B cell (primary cell): ENCODE results near the gene TRMT10B. TPM values are rescaled to one million over a fixed set of nuclear protein-coding genes. Genes with fewer than 3 reads are reported as not detected.
A peak's percentile ranks its signal among the peaks of the same experiment; 100 is the strongest.
"Not testable (repeated sequence)": the region's sequence is repeated elsewhere in the genome, so short reads cannot be mapped to it uniquely, and the experiment has no call there.

ENCODE experiments used
- ATAC-seq: fragments of 200-7000 bp; cut with Tn5 transposase; one replicate; pipeline ENCODE4 v1.10.0; 2021; ENCODE audit warnings: low read depth, mild to moderate bottlenecking, moderate number of reproducible peaks, moderate library complexity
- CTCF ChIA-PET: fragments of 350-600 bp; sonication (Branson Sonifier 250); formaldehyde crosslinking; loops from one replicate; lab custom pipeline; 2021; ENCODE audit warnings: antibody characterized with exemption, inconsistent platforms; lab: Charles Lee
- POLR2A ChIA-PET: fragments of 350-600 bp; sonication (Branson Sonifier 250); formaldehyde crosslinking; loops from one replicate; lab custom pipeline; 2021; ENCODE audit warnings: antibody characterized with exemption; lab: Charles Lee
- DNase-seq: peaks from one replicate; pipeline ENCODE4 v3.0.0; 2013
- H2AFZ ChIP-seq: 2 replicates; pipeline ENCODE4 v1.6.1; 2012; ENCODE audit warnings: mild to moderate bottlenecking, low read depth, low read length; ENCODE audit not compliant: insufficient read depth, poor library complexity, severe bottlenecking
- H3K27ac ChIP-seq, 2 donors: 1 replicate in 1 of 2; 2 replicates in 1 of 2; pipeline ENCODE4 v1.5.1; 2012 to 2013; ENCODE audit warnings: low read length in 2 of 2, mild to moderate bottlenecking in 2 of 2, moderate library complexity in 1 of 2
- H3K27me3 ChIP-seq, 4 experiments: fragments of 200-600 bp in 1 of 4; sonication (generic) in 1 of 4; replicated peaks in 1 of 4; 1 replicate in 2 of 4; 2 replicates in 2 of 4; pipeline versions ENCODE4 v1.6.1 to v1.7.0; 2013 to 2016; ENCODE audit warnings: low read length in 3 of 4, mild to moderate bottlenecking in 2 of 4, mixed read lengths in 1 of 4, moderate library complexity in 1 of 4; ENCODE audit not compliant: insufficient read depth in 4 of 4, control insufficient read depth in 3 of 4; ENCODE audit errors: control extremely low read depth in 1 of 4
- H3K36me3 ChIP-seq, 2 experiments: replicated peaks in 1 of 2; 1 replicate in 1 of 2; 2 replicates in 1 of 2; pipeline versions ENCODE4 v1.6.1 to v1.7.1; 2013; ENCODE audit warnings: low read length in 1 of 2; ENCODE audit not compliant: insufficient read depth in 2 of 2, control insufficient read depth in 1 of 2; ENCODE audit errors: control extremely low read depth in 1 of 2, extremely low read depth in 1 of 2
- H3K4me1 ChIP-seq, 2 donors: fragments of 200-600 bp in 1 of 2; sonication (generic) in 1 of 2; 1 replicate in 1 of 2; 2 replicates in 1 of 2; pipeline versions ENCODE4 v1.5.1 to v1.6.1; 2013 to 2017; ENCODE audit warnings: low read length in 2 of 2; ENCODE audit not compliant: control insufficient read depth in 2 of 2, insufficient read depth in 2 of 2
- H3K4me2 ChIP-seq: replicated peaks from 2 replicates; pipeline ENCODE3; 2012; ENCODE audit warnings: mild to moderate bottlenecking, low read depth, low read length; ENCODE audit not compliant: poor library complexity, severe bottlenecking
- H3K4me3 ChIP-seq, 5 experiments: fragments of 200-600 bp in 1 of 5; sonication (generic) in 1 of 5; 1 replicate in 3 of 5; 2 replicates in 2 of 5; pipeline versions ENCODE4 v1.5.1 to v1.7.0; 2011 to 2016; ENCODE audit warnings: low read length in 4 of 5, mild to moderate bottlenecking in 4 of 5, low read depth in 2 of 5, control low read depth in 1 of 5, moderate library complexity in 1 of 5; ENCODE audit not compliant: insufficient read depth in 1 of 5; ENCODE audit errors: control extremely low read depth in 1 of 5, extremely low read depth in 1 of 5
- H3K79me2 ChIP-seq: fragments of 200-600 bp; sonication (generic); one replicate; pipeline ENCODE4 v1.6.0; 2016; ENCODE audit warnings: low read length; ENCODE audit not compliant: control insufficient read depth, insufficient read depth
- H3K9ac ChIP-seq: fragments of 200-600 bp; sonication (generic); 2 replicates; pipeline ENCODE4 v1.6.1; 2017; ENCODE audit warnings: mild to moderate bottlenecking, low read length, moderate library complexity
- H3K9me3 ChIP-seq, 3 donors: one replicate each; pipeline versions ENCODE4 v1.6.1 to v1.7.1; 2013; ENCODE audit warnings: low read length in 2 of 3; ENCODE audit not compliant: control insufficient read depth in 2 of 3, insufficient read depth in 1 of 3; ENCODE audit errors: control extremely low read depth in 1 of 3
- H4K20me1 ChIP-seq: 2 replicates; pipeline ENCODE4 v1.6.0; 2012; ENCODE audit warnings: mild to moderate bottlenecking, low read length; ENCODE audit not compliant: insufficient read depth, control insufficient read depth, poor library complexity, severe bottlenecking
- H3K27ac Mint-ChIP-seq: one replicate; pipeline ENCODE4 v1.8.0; 2021; ENCODE audit warnings: mixed read lengths
- H3K27me3 Mint-ChIP-seq: one replicate; pipeline ENCODE4 v1.8.0; 2021; ENCODE audit warnings: mixed read lengths
- H3K4me1 Mint-ChIP-seq: one replicate; pipeline ENCODE4 v1.8.0; 2021; ENCODE audit warnings: mixed read lengths
- H3K4me3 Mint-ChIP-seq: one replicate; pipeline ENCODE4 v1.8.0; 2021; ENCODE audit warnings: mixed read lengths
- H3K9me3 Mint-ChIP-seq: one replicate; pipeline ENCODE4 v1.8.0; 2022; ENCODE audit warnings: mixed read lengths; ENCODE audit not compliant: insufficient read depth
- CTCF ChIP-seq: fragments of 200-600 bp; IDR thresholded peaks from one replicate; pipeline ENCODE4 v1.8.0; 2022; ENCODE audit warnings: antibody characterized with exemption, mild to moderate bottlenecking
- EZH2 ChIP-seq: IDR thresholded peaks from 2 replicates; pipeline ENCODE4 v1.6.1; 2012; ENCODE audit warnings: borderline replicate concordance, low read depth, mild to moderate bottlenecking, moderate library complexity, low read length; ENCODE audit not compliant: insufficient read depth, poor library complexity, severe bottlenecking
- WGBS: methylation state at CpG from one replicate; pipeline ENCODE4 v1.1.5; 2013; ENCODE audit warnings: missing lambda C conversion rate; ENCODE audit not compliant: insufficient coverage; 5-methylcytosine and 5-hydroxymethylcytosine counted together
- intact Hi-C: fragments of 100-400 bp; cut with micrococcal nuclease; formaldehyde crosslinking; loops from one replicate; pipeline ENCODE4 v1.10.0; 2022
- polyA plus RNA-seq: library from polyadenylated mRNA; depleted of rRNA; stranded (reverse); fragments of >200 nt; gene quantifications from 2 replicates; pipeline ENCODE4 v1.2.3, GENCODE V29; 2012
- total RNA-seq, 2 donors: library from RNA; stranded (reverse); fragments of 120-200 nt in 1 of 2; gene quantifications; 1 replicate in 1 of 2; 2 replicates in 1 of 2; pipeline versions ENCODE4 v1.2.3 to v1.2.4, GENCODE V29; 2013 to 2022

TRMT10B gene
- total and polyA plus RNA-seq, 2 donors (not counting 1 experiment from before 2014, with no cell fraction given): 18.1 to 27.8 TPM

GRCh38 chr9:37751186-37751585, 2.4 kb upstream of the TRMT10B start:
- Histone ChIP-seq H3K36me3 (no peaks in the 10 kb centered on the region), H3K4me1 (peaks cover 14 to 16% of the 10 kb centered on the region in 2 donors), H3K4me2 (no peak overlapping the region), H2AFZ (no peak overlapping the region), H3K4me3 (no peak overlapping the region), H3K9ac (no peak overlapping the region), H3K9me3 (peaks cover 0 to 4% (median 0%) of the 10 kb centered on the region in 3 donors), H3K79me2 (peaks cover 19% of the 10 kb centered on the region), H3K27me3 (no peaks in the 10 kb centered on the region), H3K27ac (no peak overlapping the region), H4K20me1 (no peaks in the 10 kb centered on the region)
- peak overlapping the region; percentile 29 for H3K4me3 Mint-ChIP-seq
- H3K9me3 Mint-ChIP-seq: no peaks in the 10 kb centered on the region
- H3K27ac Mint-ChIP-seq: peak overlapping the region; percentile 20
- ATAC-seq (no peak), DNase-seq (no peak)
- ChIA-PET CTCF (no interaction called here), POLR2A (no interaction called here)
- intact Hi-C loops: loop anchor here (5.0 kb wide), 2 partner anchors 151 to 174 kb away; partner anchors contain the start of genes FBXO10 and SLC25A51
- no peaks in the 10 kb centered on the region for H3K27me3 Mint-ChIP-seq
- WGBS: 97% methylated on average over 6 of the region's 6 CpGs
- no peak for TF ChIP-seq CTCF
- no peak for TF ChIP-seq EZH2
- H3K4me1 Mint-ChIP-seq: peaks cover 23% of the 10 kb centered on the region

- not testable (repeated sequence) for H2AFZ ChIP-seq
Observed at GRCh38 chr9:37751704-37752103, 1.9 kb upstream of the TRMT10B start.

GRCh38 chr9:37752112-37752511, 1.5 kb upstream of the TRMT10B start:
- H3K9me3 ChIP-seq, POLR2A ChIA-PET, DNase-seq, H2AFZ ChIP-seq, H3K9me3 Mint-ChIP-seq, H3K27ac Mint-ChIP-seq, H3K27ac ChIP-seq, H4K20me1 ChIP-seq, H3K27me3 Mint-ChIP-seq, CTCF ChIA-PET, H3K27me3 ChIP-seq, H3K4me2 ChIP-seq, H3K4me3 ChIP-seq, ATAC-seq, H3K9ac ChIP-seq, H3K36me3 ChIP-seq: not testable (repeated sequence)
- 100% methylated on average over 8 of the region's 13 CpGs for WGBS
- H3K4me3 Mint-ChIP-seq: peak overlapping the region; percentile 98
- peaks cover 23% of the 10 kb centered on the region for H3K4me1 Mint-ChIP-seq
- intact Hi-C loops: loop anchor here (2.0 to 5.0 kb wide), 3 partner anchors 33 to 175 kb away; partner anchors contain the start of genes EXOSC3, FBXO10 and SLC25A51
- Histone ChIP-seq H3K4me1 (peaks cover 14 to 16% of the 10 kb centered on the region in 2 donors), H3K79me2 (peaks cover 19% of the 10 kb centered on the region)

More at GRCh38 chr9:37751704-37752103, 1.9 kb upstream of the TRMT10B start:
- 97% methylated on average over 23 of the region's 30 CpGs for WGBS
- H3K4me3 Mint-ChIP-seq, H3K27me3 ChIP-seq, CTCF ChIA-PET, H3K9me3 ChIP-seq, H3K9ac ChIP-seq, H3K4me2 ChIP-seq, POLR2A ChIA-PET, H3K27ac Mint-ChIP-seq, ATAC-seq, H3K27me3 Mint-ChIP-seq, H3K9me3 Mint-ChIP-seq, H3K4me3 ChIP-seq, H3K36me3 ChIP-seq, DNase-seq, H4K20me1 ChIP-seq, H3K27ac ChIP-seq: not testable (repeated sequence)
- H3K4me1 ChIP-seq: peaks cover 14 to 16% of the 10 kb centered on the region in 2 donors
- H3K4me1 Mint-ChIP-seq: peaks cover 23% of the 10 kb centered on the region
- intact Hi-C loops: loop anchor here (2.0 to 5.0 kb wide), 3 partner anchors 33 to 174 kb away; partner anchors contain the start of genes EXOSC3, FBXO10 and SLC25A51
- H3K79me2 ChIP-seq: peaks cover 19% of the 10 kb centered on the region
